GM18909 (cell line): ENCODE results near the gene PCOLCE2.
"Not testable (repeated sequence)": the region's sequence is repeated elsewhere in the genome, so short reads cannot be mapped to it uniquely, and the experiment has no call there.

Experiments
- ATAC-seq: cut with Tn5 transposase; IDR thresholded peaks from one replicate; pipeline ENCODE4 v1.9.1; 2021; ENCODE audit warnings: mild to moderate bottlenecking; ENCODE audit not compliant: unreplicated experiment, poor library complexity

The PCOLCE2 gene

DNA sequence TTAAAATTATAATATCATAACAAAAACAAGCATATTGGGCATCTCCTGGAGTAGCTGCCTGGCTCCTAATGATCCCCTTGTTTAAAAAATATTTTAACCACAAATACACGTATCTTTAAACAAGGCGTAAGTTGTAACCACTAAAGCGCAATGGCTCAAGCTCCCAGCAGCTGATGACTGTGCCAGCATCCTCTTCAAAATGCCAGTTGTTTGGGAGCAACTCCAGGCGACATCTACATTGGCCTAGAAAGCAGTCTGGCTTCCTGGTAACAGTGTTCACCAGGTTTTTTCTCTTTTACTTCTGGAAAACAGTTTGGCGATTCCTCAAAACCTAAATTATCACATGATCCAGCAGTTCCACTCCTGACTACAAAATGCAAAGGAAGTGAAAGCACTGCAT lies 13.8 kb downstream of the PCOLCE2 start:
- no peak for ATAC-seq

DNA sequence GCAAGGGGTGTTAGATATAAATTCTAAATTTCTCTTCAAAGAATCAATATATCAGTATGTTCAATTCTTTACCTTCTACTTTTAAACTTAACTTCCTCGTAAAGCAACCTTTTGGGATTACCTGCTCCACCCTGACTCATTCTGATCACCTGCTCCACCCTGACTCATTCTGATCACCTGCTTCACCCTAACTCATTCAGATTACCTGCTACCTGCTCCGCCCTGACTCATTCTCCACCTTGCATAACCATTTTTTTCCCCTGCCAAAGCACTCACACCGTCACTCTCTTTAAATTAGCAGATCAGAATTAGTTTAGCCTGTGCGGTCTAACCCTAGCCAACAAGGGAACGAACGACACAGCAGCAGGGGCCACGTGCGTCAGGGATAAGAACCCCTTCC lies 20.5 kb downstream of the PCOLCE2 start:
- ATAC-seq, result not testable (repeated sequence)

DNA sequence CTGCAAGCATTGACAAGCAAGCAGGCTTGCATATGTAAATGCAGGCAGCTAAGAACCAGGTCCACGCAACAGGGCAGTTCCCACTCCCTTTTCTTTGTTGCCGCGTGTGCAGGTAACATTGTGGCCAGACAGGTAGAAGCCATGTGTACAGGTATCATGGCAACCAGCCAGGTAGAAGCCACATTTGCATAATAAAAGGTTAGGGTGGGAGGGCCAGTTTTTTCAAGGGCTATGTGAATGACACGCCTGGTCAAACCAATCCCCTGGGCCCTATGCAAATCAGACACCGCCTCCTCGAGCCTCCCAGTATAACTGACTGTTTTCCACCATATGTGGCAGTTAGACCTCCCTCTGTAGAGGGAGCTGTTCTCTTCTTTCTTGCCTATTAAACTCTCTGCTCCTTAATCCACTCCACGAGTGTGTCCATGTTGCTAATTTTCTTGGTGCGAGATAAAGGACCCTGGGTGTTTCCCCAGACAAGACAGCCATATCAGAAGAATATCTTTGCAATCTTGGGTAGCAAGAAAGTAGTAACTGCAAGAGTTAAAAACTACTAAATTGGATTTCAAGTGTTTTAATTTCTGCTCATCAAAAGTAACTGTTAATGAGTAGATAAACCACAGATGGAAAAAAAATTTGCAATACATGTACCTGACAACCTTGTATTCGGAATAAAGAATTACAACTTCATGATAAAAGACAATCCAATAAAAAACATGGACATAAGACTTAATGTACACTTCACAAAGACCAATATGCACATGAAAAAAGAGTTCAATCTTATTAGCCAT lies 21.8 kb downstream of the PCOLCE2 start:
- ATAC-seq, result no peak

DNA sequence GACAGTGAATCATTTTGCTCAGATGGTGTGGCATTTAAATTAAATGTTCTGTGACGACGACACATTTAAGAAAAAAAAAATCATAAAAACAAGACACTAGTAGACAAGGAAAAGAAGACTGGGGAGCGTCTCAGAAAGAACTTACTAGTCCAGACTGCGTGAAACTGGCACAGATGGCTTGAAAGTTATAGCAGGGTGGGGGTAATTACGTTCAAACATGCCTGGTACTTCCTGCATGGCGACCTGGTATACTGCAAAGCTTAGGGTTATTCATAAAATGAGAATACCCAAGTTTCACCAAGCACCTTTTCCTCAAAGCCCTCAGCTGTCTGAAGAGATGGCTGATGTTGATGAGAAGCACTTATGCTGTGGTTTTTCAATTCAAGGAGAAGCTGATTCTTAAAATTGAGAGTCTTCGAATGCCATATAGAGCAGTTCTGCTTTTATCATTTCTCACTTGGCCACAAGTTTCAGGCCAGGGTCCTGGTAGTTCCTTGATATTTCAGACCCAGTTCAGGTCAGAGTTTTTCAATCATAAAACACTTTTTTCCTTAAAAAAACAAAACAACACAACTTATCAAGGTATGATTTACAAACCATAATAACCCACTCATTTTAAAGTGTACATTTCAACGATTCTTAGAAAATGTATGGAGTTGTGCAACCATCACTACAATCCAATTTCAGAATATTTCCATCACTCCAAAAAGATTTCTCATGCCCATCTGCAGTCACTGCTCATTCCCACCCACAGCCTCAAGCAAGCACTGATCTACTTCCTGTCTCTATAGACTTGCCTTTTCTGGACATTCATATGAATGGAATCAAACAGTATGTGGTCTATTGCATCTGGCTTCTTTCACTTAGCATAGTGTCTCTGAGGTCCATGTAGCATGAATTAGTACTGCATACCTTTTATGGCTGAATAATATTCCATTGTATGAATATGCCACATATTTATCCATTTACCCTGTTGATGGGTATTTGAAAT lies 24.7 kb downstream of the PCOLCE2 start:
- no peak for ATAC-seq

DNA sequence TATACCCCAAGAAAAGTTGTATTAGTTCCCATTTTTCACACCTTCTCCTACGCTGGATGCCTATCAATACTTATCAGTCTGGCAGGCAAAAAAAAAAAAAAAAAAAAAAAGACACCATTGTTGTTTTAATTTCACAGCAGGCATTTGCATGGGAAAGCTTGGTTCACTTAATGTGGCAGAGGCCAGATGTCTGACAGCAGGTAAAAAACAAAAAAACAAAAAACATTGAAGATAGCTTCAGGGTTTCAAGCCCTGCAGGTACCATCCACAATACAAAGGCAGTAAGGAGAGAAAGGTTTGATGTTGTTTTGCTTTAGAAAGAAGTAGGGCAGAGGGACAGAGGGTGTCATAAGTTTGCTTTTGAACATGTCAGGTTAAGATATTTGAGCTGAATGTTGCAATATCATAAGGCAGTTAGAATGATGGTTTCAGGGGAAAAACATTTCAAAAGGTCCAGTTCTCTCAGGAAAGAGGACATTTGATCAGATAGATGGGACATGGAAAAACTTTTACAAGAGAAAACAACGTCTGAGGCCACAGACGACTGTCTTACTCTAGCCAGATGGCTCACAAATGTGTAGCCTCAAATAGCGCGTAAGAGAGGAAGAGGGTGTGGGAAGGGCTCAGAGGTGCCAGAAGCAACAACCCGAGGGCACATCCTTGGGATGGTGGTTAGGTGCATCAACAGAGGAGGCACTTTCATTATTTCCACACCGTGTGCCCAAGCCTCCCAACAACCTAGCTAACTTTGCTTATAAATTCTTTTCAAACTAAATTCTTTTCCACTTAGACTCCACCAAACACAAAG lies 25.7 kb downstream of the PCOLCE2 start:
- no peak for ATAC-seq

DNA sequence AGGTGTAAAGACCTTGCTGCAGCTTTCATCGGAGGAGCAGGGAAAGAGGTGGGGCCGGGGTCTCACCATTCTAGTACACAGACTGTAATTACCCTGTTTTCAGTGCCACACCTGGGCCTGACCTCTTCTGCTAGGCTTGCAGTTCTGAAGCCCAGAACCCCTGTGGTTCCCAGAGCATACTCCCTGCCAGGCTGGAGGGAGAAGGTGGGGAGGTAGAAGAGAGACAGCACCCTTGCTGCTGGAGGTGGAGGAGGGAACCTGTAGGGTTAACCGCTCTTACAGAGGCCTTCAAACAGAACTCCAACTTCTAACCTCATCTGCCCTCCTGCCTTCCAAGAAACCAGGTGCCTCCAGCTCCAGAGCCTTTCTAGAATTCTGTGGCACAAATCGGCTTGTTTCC lies 27.0 kb downstream of the PCOLCE2 start:
- ATAC-seq, result no peak

DNA sequence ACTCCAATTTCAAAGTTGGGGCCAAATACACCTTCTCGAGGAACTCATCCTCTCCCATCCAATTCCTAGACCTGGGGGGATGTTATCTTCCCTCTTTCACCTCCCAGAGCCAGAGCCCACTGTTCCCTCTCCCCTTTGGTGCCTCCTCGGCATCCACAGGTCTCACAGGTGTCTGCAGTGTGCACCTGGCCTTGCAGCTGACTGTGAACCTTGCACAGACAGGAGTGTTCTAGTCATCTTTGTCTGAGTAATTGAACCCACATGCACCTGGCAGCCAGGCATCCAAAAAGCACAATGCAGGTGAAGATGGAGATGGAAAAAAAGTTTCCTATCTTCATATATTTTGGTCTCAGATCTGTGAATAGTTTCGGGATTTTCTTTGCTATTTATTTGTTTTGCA lies 30.8 kb downstream of the PCOLCE2 start:
- no peak for ATAC-seq

DNA sequence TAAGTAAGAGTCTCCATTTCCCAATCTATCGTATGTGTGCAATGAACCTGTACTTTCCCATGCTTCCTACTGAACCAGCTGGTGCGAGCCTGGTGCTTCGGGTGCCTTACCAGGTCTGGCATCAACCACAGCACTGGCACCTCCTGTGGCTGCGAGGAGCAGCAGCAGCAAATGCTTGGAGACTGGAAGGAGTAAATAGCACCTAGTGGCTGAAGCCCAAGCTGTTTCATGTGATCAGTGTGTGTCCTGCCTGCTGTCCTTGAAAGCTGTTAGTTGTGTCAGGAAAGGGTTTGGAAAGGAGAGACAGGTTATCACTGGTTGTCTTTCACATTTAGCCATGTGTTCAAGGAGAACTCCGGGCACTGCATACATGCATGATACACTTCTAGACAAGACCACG lies 31.8 kb downstream of the PCOLCE2 start:
- no peak for ATAC-seq

DNA sequence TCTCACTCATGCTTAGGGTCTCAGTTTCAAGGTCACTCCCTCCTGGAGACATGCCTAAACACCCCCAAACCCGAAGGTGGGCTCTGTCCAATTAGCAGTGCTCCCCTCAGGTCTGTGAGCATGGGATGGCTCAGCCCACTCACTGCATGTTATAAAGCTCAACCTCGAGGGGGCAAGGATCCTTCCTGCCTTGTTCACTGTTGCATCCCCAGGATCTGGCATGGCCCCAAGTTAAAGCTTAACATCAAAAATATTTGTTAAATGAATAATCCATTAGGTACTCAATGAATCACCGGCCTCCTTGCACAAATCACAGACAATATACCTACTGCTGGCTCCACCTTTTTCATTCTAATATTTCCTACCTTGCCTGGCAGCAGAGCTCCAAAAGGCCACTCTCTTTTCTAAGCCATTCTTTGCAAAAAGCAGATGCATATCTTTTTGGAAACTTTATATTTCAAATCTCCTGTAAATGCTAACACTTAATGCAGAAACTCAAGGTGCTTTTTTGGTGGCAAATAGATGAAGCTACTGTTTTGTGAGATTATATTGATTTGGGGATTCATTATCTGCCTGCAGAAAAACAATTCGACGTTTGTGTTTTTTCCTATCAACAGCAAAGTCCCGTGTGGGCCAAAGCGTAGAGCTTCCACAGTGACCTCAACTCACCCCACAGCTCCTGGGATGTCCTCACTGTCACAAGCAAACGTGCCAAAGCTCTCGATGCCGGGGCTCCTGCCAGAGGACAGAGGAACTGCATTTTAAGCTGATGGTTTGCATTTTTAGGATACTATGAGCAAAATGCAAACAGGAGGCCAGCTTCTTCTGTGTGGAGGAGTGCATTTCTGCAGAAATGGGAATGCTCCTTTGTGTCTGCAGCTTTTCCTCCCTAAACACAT lies 35.4 kb downstream of the PCOLCE2 start:
- ATAC-seq, result peak; percentile 51

DNA sequence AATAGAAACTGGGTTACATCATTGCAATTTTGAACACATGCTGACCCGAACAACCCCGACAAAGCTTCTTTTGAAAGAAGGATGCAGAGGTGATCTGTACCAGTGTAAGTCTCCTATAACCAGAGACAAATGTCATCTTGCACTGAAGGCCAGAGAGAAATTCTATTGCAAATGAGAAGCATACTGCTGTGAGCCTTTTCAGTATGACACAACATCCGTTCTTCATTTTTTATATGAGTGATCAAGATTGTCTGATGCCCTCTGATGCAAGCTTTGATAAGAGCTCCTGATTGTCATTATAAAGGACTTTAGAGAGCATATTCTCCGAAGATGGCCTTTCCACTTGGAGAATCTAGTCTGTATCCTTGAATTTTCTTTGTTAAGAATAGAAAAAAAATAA lies 36.9 kb downstream of the PCOLCE2 start:
- ATAC-seq, result no peak

DNA sequence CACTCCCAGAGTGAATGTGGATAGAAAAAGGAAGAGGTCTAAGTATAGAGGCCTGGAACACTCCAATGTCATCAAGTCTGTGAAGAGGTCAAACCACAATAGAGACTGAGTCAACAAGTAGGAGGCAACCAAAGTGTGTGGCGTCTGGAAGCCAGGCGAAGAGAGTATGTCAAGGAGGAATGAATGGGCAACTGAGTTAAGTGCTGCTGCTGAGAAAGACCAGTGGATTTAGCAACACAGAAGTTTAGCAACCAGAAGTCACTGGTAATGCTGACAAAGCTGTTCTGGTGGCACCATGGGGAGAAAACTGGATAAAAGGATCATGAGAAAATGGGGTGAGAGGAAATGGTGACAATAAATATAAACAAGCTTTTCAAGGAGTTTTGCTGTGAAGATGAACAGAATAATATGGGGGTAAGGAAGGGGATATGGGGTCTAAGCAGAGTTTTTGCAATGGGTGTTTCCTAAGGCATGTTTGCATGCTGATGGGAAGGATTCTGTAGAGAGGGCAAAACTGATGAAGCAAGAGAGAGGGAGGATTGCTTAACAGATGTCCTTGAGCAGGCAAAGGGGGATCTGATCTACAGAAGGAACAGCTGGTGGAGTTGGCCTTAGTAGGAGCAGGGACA lies 38.4 kb downstream of the PCOLCE2 start:
- no peak for ATAC-seq

DNA sequence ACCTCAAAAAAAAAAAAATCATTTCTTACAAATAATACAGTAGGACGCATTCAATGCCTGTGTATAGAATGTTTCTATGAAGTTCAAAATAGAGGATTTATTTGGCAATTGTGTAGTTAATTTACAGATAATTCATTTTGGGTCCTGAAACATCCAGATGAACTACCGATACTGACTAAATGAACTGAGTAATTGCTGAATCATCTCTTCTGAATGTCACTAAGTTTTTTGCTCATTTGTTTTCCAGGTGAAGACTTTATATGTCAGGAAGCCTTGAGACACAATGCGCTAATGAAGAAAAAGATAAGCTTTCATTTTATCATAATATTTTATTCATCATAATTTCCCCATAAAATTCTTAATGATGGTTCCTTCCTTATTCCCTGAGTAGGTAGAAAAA lies 39.7 kb downstream of the PCOLCE2 start:
- ATAC-seq, result no peak

DNA sequence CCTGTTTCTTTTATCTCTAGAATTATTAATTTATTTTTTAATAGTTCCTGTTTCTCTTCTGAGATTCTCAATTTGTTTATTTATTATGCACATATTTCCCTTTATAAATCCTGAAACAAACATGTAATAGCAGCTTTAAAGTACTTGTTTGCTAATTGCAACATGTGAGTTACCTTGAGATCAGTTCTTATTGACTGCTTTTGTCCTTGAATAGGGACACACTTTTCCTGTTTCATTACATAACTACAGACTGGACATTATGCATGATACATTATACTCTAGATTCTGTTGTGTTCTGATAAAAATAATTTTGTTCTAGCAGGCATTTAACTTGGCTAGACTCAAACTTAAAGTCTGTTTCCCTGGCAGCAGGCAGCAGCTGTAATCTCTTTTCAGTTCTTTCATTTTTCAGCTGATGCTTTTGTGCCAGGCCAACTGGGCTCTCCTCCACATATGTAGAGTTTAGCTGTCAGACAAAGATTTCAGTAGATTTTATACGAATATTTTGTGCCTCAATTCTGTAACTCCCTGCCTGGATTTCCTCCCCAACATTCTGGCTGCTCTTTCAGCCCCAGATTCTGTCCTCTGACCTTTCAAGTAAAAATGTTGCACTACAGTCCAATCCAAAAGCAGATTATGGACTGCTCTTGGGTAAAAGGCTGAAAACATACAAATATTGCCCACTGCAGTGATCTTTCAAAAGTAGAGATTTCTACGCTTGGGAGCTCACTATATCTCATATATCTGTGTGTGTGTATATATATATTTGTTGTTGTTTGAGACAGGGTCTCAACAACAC lies 41.9 kb downstream of the PCOLCE2 start:
- ATAC-seq, result no peak

DNA sequence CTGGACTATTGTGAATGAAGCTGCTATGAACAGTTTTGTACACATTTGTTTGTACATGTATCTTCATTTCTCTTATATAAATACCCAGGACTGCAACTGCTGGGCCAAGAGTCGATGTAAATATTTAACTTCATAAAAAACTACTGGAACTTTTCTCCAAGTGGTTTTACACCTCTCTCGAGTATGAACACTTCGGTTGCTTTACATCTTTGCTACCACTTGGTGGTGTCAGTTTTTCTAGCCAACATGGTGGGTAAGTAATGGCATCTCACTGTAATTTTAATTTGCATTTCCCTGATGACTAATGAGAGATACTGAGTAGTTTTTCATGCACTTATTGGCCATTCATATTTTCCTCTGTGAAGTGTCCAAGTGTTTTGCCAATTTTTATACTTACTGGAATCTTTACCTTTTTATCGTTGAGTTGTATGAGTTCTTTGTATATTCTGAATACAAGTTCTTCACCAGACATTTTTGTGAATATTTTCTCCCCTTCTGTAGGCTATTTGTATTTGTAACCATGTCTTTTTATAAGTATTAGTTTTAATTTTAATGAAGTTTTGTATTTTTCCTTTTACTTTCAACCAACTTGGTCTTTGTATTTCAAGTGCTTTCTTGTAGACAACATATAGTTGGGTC lies 44.4 kb downstream of the PCOLCE2 start:
- peak; percentile 57 for ATAC-seq

DNA sequence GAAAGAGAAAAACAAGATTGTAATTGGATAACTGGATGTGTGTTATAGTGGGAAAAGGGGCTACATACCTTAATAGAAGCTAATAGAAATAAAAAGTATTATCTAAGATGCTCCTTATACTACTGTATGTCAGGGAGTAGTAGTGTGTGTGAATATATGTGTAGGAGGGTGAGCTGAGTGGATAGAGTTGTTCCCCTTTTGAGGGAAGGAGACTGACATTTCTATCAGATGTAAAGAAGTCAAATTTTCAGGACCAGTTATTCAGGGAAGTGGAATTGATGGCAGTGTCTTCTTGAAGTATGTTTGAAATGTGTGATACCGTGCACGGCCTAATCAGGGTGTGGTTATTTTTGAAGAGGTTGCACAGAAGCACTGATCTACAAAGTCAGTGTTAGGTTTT lies 49.1 kb downstream of the PCOLCE2 start:
- no peak for ATAC-seq

DNA sequence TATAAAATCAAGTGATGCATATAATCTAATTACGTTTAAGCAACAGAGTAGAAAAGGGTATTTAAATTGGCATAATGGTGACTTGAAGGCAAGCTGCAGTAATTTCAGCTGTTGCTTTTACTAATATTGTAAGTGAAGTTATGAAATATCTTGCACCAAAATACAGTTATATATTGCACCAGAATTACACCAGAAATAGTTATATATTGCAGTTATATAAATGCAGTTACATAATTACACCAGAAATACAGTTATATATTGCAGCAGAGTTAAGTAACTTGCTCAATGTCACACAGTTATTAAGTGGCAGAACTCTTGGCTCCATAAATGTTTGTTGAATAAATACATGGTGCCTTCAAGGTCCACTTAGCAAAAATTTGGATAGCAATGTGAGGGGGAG lies 51.4 kb downstream of the PCOLCE2 start:
- no peak for ATAC-seq

DNA sequence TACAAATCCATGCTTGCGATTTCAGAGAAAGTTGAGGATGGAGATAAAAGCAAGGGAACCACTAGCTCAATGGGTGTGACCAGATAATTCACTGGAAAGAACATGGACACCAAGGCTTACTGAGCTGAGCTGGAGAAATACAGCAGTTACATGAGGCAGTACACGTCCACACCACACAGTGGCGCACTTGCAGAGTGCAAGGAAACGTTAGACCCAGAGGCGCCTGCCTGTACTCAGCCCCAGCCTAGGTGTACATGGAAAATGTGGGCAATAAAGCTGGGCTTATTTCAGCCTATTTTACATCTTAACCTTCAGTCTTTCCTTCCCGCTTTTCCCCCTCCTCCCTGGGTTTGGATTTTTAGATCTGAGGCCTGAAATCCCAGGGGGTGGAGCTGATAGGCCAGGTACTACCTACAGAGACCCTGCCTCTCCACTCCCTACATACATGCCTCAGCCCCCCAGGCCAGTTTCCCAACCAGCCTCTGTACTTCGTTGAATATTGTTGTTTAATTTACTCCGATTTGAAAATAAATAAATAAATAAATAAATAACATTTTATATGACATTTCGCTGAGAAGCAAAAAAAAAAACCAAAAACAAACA lies 60.1 kb downstream of the PCOLCE2 start:
- ATAC-seq, result peak; percentile 97
